Pancreas (tissue), 10 donors: ENCODE measurements around the gene NAA11. TPM values are rescaled to one million over a fixed set of nuclear protein-coding genes. Genes with fewer than 3 reads are reported as not detected.

ENCODE experiments used
- ATAC-seq, 4 donors: fragments of 200-7000 bp; cut with Tn5 transposase; one replicate each; pipeline versions ENCODE4 v1.8.0 to v1.9.1; 2020; ENCODE audit warnings: mild to moderate bottlenecking in 4 of 4, moderate library complexity in 4 of 4
- DNase-seq, 6 donors: peaks; one replicate each; pipeline ENCODE4 v3.0.0-alpha.2; 2020
- FAIRE-seq: peaks from 2 replicates; lab custom pipeline; 2012; peaks lifted over from hg19 to GRCh38; lab: Jason Lieb, UNC
- H3K27ac ChIP-seq, 4 donors: fragments of 200-600 bp; sonication (generic); 1 replicate in 3 of 4; 2 replicates in 1 of 4; pipeline versions ENCODE4 v1.5.0 to v1.8.0; 2020
- H3K27me3 ChIP-seq, 4 donors: fragments of 200-600 bp; one replicate each; pipeline ENCODE4 v1.8.0; 2021
- H3K36me3 ChIP-seq, 3 donors: fragments of 200-600 bp; sonication (generic) in 1 of 3; one replicate each; pipeline versions ENCODE4 v1.5.0 to v1.8.0; 2020 to 2021
- H3K4me1 ChIP-seq, 3 donors: fragments of 200-600 bp; one replicate each; pipeline ENCODE4 v1.8.0; 2021
- H3K4me3 ChIP-seq, 4 donors: fragments of 200-600 bp; sonication (generic) in 2 of 4; one replicate each; pipeline versions ENCODE4 v1.5.0 to v1.8.0; 2020 to 2021
- H3K9me3 ChIP-seq, 4 donors: fragments of 200-600 bp; one replicate each; pipeline ENCODE4 v1.8.0; 2021
- WGBS, 2 donors: extraction: QIAGEN DNeasy Blood & Tissue Kit; methylation state at CpG; one replicate each; pipeline ENCODE4 v1.1.7; 2013; 5-methylcytosine and 5-hydroxymethylcytosine counted together
- intact Hi-C, 3 donors: fragments of 100-400 bp; cut with DNase I; formaldehyde crosslinking; loops; one replicate each; pipeline versions ENCODE4 v1.11.1 to v1.14.2; 2022
- polyA plus RNA-seq, 2 donors: library from polyadenylated mRNA; stranded (reverse); fragments of 200-250 nt; gene quantifications; one replicate each; pipeline ENCODE4 v1.2.3, GENCODE V29; 2013
- total RNA-seq, 6 donors: library from RNA; stranded (reverse); fragmentation: NEBNext Ultra II Directional in 4 of 6; extraction: Animal tissue kit (Norgen Biotek cat#: 25700) in 4 of 6; gene quantifications; one replicate each; pipeline versions ENCODE4 v1.2.1 to v1.2.4, GENCODE V29; 2021 to 2023
- TF ChIP-seq, protein P1 (sequence below), 4 donors: fragments of 200-600 bp; sonication (generic) in 3 of 4; IDR thresholded peaks; one replicate each; pipeline versions ENCODE4 v1.5.0 to v1.8.0; 2021; ENCODE audit warnings: antibody characterized with exemption in 4 of 4
- donor health status: healthy with polysubstance abuse.
- donor health status: DM: no; HTN: no; CAD: no; lungs with moderate emphysema.
- donor health status: DM: no; HTN: no; CAD: no.
- donor health status: control.
- donor health status: control.
- donor health status: Bipolar disorder and iron deficiency.
- donor health status: DM: yes; HTN: yes; CAD: no.
- donor health status: DM: no; HTN: no; CAD: no.
- donor health status: DM: no; HTN: no; CAD: no.
- donor health status: DM: yes; HTN: yes; CAD: no.

Gene NAA11
- total and polyA plus RNA-seq, 8 donors, result not detected

DNA sequence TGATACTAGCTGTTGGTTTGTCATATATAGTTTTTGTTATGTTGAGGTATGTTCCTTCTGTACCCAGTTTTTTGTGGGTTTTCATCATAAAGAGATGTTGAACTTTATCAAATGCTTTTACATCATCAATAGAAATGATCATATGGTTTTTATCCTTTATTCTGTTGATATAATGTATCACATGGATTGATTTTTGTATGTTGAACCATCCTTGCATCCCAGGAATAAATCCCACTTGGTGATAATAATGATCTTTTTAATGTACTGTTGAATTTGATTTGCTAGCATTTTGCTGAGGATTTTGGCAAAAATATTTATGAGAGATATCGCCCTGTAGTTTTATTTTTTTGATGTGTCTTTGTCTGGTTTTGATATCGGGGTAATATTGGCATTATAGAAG lies 22.5 kb upstream of the NAA11 start:
- no peak for ATAC-seq
- Histone ChIP-seq H3K27me3 (no peaks in the 10 kb centered on the region), H3K36me3 (no peaks in the 10 kb centered on the region), H3K9me3 (no peaks in the 10 kb centered on the region), H3K4me1 (no peaks in the 10 kb centered on the region), H3K4me3 (no peak overlapping the region), H3K27ac (no peak overlapping the region)
- TF ChIP-seq, protein P1, sequence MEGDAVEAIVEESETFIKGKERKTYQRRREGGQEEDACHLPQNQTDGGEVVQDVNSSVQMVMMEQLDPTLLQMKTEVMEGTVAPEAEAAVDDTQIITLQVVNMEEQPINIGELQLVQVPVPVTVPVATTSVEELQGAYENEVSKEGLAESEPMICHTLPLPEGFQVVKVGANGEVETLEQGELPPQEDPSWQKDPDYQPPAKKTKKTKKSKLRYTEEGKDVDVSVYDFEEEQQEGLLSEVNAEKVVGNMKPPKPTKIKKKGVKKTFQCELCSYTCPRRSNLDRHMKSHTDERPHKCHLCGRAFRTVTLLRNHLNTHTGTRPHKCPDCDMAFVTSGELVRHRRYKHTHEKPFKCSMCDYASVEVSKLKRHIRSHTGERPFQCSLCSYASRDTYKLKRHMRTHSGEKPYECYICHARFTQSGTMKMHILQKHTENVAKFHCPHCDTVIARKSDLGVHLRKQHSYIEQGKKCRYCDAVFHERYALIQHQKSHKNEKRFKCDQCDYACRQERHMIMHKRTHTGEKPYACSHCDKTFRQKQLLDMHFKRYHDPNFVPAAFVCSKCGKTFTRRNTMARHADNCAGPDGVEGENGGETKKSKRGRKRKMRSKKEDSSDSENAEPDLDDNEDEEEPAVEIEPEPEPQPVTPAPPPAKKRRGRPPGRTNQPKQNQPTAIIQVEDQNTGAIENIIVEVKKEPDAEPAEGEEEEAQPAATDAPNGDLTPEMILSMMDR (IDR thresholded peaks at IDR 0.05), result no peak
- FAIRE-seq, result no peak
- 63 to 79% methylated on average over 2 of the region's 2 CpGs for WGBS, 2 donors
- intact Hi-C loops, result no loop called here
- DNase-seq, result no peak

DNA sequence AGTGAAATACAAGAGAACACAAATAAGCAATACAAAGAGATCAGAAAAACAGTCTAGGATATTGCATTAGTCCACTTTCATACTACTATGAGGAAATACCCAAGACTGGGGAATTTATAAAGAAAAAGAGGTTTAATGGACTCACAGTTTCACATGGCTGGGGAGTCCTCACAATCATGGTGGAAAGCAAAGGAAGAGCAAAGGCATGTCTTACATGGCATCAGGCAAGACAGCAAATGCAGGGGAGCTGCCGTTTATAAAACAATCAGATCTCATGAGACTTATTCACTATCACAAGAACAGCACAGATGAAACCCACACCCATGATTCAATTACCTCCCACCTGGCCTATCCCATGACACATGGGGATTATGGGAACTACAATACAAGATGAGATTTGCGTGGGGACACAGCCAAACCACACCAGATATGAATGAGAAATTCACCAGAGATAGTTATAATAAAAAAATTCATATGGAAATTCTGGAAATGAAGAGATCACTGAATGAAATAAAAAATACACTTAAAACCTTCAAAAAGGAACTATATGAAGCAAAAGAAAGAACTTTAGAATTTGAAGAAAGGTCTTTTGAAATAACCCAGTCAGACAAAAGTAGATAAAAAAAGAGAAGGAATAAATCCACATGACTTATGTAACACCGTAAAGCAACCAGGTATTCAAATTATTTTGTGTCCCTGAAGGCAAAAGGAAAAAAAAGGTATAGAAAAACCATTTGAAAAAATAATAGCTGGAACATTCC lies 16.2 kb upstream of the NAA11 start:
- Histone ChIP-seq H3K36me3 (no peaks in the 10 kb centered on the region), H3K27ac (no peak overlapping the region), H3K9me3 (no peaks in the 10 kb centered on the region), H3K4me3 (no peak overlapping the region), H3K27me3 (no peaks in the 10 kb centered on the region), H3K4me1 (no peaks in the 10 kb centered on the region)
- intact Hi-C loops, result no loop called here
- ATAC-seq (no peak), DNase-seq (no peak), FAIRE-seq (no peak)
- TF ChIP-seq, protein P1 (IDR thresholded peaks at IDR 0.05), result no peak
- WGBS, 2 donors, result 62 to 77% methylated on average over 3 of the region's 3 CpGs

DNA sequence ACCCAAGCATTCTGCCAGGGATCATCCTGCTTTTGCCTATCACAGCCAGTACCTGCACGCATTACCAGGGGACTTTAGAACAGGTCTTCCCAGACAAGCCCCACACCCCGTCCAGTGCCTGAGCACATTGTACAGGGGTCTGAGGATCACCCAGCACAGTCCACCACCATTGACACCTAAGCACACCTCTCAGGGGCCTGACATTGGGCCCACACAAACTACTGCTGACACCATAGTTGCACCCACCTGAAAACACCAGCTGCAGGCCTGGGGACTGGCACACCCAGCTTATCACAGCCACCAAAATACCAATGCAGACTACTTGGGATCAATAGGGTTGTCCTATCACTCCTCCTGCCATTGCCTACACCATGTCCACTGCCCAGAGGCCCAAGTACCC lies 14.7 kb upstream of the NAA11 start:
- WGBS, 2 donors, result 85 to 97% methylated on average over 2 of the region's 2 CpGs
- H3K4me3 ChIP-seq, result no peak overlapping the region
- DNase-seq (peak in 1 of 6 donors; percentile 20), ATAC-seq (no peak), FAIRE-seq (no peak)
- intact Hi-C loops, result no loop called here
- H3K27me3 ChIP-seq, result no peaks in the 10 kb centered on the region
- H3K9me3 ChIP-seq, result no peaks in the 10 kb centered on the region
- TF ChIP-seq, protein P1 (IDR thresholded peaks at IDR 0.05), result no peak
- H3K4me1 ChIP-seq, result no peaks in the 10 kb centered on the region
- no peak overlapping the region for H3K27ac ChIP-seq
- H3K36me3 ChIP-seq, result no peaks in the 10 kb centered on the region

DNA sequence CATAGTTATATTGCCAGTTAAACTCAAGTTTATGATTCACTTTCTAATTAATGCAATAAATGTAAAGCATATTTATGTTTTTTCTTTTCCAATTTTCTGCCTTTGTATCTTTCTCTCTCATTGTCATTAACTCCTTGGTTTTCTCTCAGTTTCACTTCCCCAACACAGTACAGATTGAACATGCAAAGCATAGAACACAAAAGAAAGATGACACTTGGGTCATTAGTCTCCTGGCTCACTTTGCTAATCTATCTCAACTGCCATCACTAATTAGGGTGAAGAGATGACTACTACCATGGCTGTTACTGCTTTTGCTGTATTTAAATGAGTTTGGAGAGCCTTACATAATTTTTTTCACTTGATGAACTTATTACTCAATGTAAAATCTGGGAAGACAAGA lies 12.3 kb upstream of the NAA11 start:
- Histone ChIP-seq H3K9me3 (no peaks in the 10 kb centered on the region), H3K4me3 (no peak overlapping the region), H3K27me3 (no peaks in the 10 kb centered on the region), H3K36me3 (no peaks in the 10 kb centered on the region), H3K4me1 (no peaks in the 10 kb centered on the region), H3K27ac (no peak overlapping the region)
- ATAC-seq, result no peak
- no peak for DNase-seq
- intact Hi-C loops, result no loop called here
- TF ChIP-seq, protein P1 (IDR thresholded peaks at IDR 0.05), result no peak
- no peak for FAIRE-seq

DNA sequence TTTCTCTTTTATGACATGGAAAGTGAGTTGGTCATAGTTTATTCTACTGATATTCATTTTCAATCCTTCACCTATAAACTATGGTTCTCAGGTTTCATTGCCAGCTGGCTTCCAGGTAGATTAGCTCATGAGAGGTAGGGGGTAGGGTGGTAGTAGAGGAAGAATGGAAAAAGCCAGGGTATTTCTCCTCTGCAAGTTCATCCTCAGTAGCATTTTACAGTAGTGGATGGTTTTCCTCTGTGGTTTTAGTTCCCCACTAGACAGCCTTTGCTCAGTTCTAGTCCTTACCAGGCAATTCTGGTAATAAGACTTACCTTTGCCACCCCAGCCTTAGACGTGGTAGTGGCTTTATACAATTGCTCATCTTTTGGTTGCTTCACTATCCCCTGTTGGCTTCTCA lies 8.9 kb upstream of the NAA11 start:
- FAIRE-seq, result no peak
- TF ChIP-seq, protein P1 (IDR thresholded peaks at IDR 0.05), result no peak
- intact Hi-C loops, result no loop called here

More for the DNA sequence above, 8.9 kb upstream of the NAA11 start:
- DNase-seq (no peak), ATAC-seq (no peak)
- H3K9me3 ChIP-seq, result no peaks in the 10 kb centered on the region
- H3K4me3 ChIP-seq, result no peak overlapping the region
- no peaks in the 10 kb centered on the region for H3K36me3 ChIP-seq
- WGBS, 2 donors, result 42 to 69% methylated on average over 1 of the region's 1 CpG
- H3K27ac ChIP-seq, result no peak overlapping the region
- no peaks in the 10 kb centered on the region for H3K4me1 ChIP-seq
- H3K27me3 ChIP-seq, result no peaks in the 10 kb centered on the region
